GM19240 (cell line): ENCODE measurements around the gene SLC37A3.
A peak's percentile ranks its signal among the peaks of the same experiment; 100 is the strongest.
"Not testable (repeated sequence)": the region's sequence is repeated elsewhere in the genome, so short reads cannot be mapped to it uniquely, and the experiment has no call there.

ENCODE experiments used
- DNase-seq: peaks from one replicate; pipeline ENCODE4 v3.0.0; 2011; ENCODE audit warnings: low spot score; ENCODE audit not compliant: insufficient read length

SLC37A3 gene

GRCh38 chr7:140349144-140349771, 49.1 kb downstream of the SLC37A3 start:
- no peak for DNase-seq

DNA sequence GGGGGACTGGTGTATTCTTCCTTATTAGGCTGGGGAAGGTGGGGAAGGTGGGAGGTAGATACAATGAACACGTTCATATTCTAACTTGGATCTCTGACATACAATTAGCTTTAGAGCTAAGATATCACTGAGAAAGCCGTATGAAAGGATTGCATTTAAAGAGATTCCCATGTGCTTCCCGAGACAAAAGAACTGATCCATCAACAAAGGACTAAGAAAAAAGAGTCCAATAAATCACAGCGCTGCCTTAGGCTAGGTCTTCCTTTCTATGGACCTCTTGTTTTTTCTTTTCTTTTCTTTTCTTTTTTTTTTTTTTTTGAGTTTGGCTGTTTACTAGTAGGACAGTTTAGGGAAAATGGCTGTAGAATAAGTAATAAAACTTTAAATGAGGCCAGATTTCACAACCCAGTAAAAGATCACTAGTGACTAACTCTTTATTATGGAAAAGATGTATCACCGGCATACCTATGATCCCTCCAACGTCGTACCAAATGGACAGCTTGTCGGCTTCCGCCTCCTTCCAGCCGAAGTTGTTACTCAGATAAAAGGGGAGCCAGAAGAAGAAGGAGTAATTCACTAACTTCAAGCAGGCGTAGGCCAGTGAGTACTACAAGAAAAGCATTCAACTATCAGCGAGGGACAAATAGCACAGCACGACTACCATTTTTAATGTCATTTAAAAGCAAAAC, 50.0 kb downstream of the SLC37A3 start:
- no peak for DNase-seq

DNA sequence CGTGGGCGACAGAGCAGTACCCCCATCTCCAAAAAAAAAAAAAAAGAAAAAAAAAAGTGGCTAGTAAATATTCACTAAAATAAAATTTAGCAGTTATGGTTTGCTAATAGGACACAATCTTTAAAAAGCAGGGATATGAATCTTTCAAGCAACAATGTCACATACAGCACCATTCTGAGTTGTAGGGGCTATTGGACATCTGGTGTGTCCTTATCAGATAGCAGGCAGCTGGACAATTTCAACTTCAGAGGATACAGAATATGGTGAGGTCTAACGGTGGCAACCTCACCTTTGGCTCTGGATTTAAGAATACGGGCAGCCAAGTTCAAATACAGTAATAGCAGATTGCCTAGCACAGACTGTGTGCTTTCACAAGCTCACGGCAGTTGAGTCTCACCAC, 51.1 kb downstream of the SLC37A3 start:
- DNase-seq: no peak

DNA sequence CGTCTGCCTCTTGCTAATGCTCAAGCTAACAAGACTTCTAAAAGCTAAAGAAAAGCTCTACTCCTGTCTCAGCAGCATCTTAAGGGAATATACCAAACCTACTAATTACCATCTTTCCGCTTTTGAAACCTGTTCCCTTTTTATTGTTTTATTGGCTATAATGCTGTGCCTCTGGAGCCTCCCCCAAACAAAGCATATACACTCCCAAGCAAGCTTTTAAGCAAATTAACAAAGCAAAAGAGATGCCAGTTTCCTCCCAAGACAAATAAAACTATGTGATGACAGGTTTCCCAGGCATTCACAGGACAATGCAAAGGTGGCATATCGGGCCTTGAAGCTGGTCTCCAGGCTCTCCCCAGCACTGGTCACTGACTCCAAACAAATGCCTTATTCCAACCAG, 52.9 kb downstream of the SLC37A3 start:
- DNase-seq: no peak

DNA sequence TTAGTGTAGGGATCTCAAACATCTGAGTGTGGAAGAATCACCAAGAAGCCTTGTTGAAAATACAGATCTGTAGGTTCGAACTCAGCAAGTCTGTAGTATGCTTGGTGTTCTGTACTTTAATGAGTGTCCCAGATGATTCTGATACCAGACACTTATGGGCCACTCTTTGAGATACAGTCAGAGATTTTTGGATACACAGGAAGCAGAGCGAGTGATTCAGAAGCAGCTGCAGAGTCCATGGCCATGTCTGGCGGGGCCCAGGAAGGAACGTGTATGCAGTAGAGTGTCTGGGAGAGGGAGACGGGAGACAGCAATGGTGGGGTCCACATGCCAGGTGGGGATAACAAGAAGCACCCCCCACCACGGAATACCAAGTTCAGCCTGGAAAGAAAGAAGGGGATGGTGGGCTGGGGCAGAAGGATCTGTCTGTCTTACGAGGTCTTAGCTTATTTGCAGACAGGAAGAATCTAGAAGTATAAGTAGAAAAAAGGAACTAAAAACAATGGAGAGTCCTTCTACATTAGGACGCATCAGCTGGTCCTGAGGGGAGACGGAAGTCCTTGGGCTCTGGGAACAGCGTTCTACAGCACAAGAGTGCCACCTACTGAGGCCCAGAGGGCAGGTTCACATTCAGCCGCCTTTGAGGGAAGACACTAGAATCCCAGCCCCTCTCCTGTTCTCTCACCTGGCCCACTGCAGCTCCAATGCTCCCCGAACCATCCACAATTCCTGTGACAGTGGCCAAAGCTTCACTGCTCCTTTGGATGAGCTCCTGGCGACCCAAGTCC, 55.4 kb downstream of the SLC37A3 start:
- no peak for DNase-seq

GRCh38 chr7:140338959-140339358, 59.4 kb downstream of the SLC37A3 start:
- not testable (repeated sequence) for DNase-seq

DNA sequence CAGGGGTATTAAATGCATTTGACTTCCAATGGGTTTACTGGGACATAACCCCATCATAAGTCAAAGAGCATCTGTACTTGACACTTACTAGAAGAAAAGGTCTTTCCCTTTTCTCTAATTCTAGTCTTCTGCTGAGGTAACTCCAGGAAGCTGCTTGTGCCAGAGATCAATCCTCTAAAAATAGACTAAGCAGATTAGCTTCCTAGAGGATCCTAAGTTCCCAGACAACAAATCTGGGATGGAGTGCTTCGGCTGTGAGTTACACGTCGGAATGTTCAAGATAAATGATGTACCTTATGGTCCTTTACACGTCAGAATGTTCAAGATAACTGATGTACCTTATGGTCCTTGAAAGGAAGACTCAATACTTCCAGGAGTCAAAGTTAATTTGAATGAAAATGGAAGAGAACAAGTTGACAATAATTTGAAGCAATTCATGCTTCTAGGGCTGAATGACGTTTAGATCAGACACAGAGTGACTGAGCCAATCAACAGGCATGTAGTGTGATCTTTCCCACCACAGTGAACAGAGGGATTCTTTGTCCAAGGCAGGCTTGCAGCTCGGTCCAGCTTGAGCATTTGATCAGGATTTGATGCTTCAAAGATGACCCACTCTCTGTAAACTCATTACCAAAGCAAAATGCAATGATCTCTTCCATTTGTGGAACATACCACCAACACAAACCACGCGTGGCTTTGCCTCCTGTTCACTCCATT, 63.8 kb downstream of the SLC37A3 start:
- no peak for DNase-seq

DNA sequence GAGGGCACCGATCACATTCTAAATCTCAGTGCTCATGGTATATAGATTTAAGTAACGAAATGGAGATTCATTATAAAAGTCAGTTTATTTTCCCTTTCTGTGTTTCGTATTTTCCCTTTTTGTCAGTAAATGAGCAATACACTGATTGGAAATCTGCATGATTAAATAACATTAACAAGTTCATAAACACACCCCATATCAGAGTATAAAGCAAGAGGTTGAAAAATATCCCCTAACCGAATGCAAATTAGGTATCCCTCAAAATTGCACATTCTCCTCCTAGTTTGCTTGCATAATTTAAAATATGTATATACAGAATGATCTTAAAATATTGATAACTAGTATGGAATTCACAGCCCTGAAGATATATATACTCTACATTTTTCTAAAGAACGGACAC, 64.6 kb downstream of the SLC37A3 start:
- DNase-seq: no peak

- no peak for DNase-seq
Measured at GRCh38 chr7:140333223-140333622, 65.1 kb downstream of the SLC37A3 start.

DNA sequence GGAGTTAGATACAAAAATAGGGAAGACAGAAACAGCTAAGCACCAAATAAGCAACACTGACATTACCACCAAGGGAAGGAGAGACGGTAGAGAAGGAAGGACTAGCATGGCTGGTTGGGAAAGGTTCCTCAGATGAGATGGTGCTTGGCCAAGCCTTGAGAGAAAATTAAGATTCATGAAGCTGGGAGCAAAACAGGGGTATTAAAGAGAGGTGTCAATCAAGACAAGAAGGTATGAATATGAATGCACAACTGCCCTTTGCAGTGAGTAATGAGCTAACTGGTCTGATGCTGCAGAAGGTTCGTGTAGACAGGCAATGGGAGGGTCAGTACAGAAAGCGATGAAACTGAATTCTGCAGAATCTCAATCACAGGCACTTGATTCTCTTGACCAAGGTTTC, 67.7 kb downstream of the SLC37A3 start:
- DNase-seq: no peak

GRCh38 chr7:140330128-140330527, 68.2 kb downstream of the SLC37A3 start:
- no peak for DNase-seq

DNA sequence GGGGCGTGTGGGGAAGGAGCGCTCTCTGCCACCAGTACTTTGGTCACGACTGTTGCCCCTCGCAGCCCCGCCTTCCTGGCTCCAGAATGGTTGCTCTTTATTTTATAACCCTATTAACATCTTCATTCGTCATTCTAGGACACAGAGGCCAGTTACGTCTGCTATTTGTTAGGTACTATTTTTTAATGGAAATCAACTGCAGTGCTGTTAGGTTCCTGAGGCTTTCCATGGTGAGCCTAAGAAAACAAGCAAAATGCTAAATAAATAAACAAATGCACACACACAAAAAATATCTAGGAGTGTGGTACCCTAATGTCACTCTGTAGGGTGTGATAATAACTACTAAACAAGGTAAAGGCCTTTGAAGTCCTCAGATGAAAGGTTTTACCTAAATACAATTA, 71.1 kb downstream of the SLC37A3 start:
- DNase-seq: no peak

DNA sequence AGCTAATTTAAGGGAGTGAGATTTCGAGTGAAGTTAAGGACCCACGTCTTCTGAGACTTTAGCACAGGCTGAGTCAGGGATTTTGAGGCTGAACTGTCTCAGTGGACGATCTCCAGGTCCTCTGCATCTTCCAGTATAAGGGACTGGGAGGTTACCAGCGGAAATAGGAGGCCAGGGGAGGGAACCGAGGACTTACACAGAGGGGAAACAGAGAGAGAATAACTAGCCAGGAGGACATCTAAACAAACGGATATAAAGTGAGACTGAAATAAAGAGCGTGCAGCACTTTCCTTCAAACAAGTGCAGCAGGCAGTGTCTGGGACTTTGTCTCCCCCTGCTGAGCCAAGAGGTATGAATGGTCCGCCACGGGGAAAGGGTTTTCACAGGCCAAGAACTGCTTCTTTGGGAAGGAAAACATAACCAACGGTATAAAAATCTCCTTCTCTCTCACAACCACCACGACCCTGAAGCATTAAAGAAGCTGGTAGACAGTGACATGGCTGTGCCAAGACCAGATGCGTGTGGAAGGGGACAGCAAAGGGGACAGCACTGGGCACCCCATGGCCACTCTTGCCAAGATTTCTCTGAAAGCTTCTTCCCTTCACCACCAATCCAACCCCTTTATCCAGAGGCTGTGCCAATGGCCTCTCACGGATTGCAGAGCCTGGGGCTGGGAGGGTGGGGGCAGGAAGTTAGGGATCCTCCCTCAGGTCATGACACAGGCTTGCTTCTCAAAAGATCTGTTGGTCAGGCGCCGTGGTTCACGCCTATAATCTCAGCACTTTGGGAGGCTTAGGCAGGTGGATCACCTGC, 72.0 kb downstream of the SLC37A3 start:
- DNase-seq: peak; percentile 30

GRCh38 chr7:140325600-140325999, 72.7 kb downstream of the SLC37A3 start:
- DNase-seq: no peak

GRCh38 chr7:140324714-140325113, 73.6 kb downstream of the SLC37A3 start:
- no peak for DNase-seq

DNA sequence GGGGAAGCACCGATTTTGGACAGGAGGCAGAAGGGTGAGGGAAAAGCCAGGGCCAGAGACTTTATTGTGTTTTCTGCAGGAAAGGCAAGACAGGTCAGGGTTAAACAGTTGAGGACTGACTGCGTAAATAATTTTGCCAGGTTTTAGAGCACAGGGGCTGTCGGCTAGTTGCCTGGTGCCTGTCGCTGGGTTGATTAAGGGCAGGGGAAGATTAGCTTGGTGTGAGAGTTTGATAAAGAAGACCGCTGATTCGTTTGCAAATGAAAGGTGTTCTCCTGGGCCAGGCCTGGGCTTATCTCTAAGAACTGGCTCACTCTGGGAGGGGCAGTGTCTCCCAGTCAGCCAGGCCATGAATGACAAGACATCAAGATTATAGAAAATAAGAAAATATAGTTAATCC, 75.6 kb downstream of the SLC37A3 start:
- no peak for DNase-seq

DNA sequence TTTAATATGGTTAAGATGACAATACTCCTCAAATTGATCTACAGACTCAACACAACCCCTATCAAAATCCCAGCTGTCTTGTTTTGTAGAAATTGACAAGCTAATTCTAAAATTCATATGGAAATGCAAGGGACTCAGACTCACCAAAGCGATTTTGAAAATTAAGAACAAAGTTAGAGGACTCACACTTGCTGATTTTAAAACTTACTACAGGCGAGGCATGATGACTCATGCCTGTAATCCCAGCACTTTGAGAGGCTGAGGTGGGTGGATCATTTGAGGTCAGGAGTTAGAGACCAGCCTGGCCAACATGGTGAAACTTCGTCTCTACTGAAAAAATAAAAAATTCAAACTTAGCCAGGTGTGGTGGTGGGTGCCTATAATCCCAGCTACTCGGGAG, 78.3 kb downstream of the SLC37A3 start:
- not testable (repeated sequence) for DNase-seq

DNA sequence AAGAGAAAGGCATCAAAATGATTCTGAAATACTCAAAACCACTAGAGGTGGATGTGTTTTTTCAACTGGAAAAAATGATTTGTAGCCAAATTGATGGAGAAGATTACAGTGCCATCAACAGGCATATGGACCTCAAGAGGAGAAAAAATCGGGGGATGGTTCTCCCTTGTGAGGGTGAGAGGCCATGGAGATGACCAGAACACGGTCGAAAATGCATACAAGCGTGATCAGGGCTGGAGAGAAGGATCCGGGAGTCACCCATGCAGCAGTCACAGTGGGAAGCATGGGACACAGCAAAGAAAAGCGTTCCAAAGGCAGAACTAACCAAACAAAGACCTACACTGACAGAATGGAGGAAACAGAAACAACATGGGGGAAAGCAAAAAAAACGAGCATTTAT, 80.3 kb downstream of the SLC37A3 start:
- no peak for DNase-seq

DNA sequence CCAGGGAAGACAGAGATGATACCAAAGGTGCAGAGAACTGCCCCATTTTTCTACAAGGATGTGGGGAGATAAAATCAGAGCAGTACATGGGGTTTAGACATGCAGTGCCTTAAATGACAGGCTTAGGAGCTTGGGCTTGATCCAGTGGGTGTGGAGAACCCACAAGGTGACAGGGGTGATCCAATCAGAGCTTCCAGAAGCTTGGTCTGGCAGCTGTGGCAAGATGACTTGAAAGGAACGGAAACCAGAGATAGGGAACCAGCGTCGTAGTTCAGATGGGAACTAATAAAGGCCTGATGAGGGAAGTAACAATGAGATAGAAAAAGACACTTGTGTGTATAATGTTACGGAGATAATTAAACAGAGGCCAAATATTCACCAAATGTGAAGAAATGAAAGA, 80.7 kb downstream of the SLC37A3 start:
- DNase-seq: no peak

DNA sequence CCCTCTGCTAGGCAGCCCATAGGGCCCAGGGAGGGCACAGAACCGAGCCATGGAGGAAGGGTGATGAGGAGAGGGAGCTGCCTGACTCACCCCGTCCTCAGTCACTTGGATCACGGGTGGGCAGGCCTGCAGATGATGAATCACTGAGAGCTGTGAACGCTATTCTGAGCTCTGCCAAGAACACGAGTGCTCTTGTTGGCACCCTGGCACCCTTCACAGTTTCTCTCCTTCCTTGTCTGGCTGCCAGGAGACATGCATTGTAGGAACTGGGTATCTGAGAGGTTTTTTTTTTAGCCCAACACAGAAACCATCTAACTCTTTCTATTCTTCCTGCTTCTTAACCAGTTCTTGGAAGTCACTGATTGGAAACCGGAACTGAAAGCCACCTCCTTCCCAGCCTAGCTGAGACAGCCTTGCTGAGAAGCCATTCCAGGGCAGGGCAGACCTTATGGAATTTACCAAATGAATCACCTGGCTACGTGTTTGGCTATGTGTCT, 82.1 kb downstream of the SLC37A3 start:
- no peak for DNase-seq
